NB4 (cell line): Measurements from ENCODE around the gene NHEJ1.
A peak's percentile ranks its signal among the peaks of the same experiment; 100 is the strongest.
"Not testable (repeated sequence)": the region's sequence is repeated elsewhere in the genome, so short reads cannot be mapped to it uniquely, and the experiment has no call there.

Source experiments
- POLR2A ChIP-seq: IDR thresholded peaks from 2 replicates; pipeline ENCODE4 v1.6.1; 2011; ENCODE audit warnings: mild to moderate bottlenecking; ENCODE audit not compliant: insufficient read length; ENCODE audit errors: extremely low read depth
- TF ChIP-seq, protein P1 (sequence below): IDR thresholded peaks from one replicate; pipeline ENCODE4 v1.5.1; 2012; ENCODE audit warnings: low read depth, low read length
- TF ChIP-seq, protein P2 (sequence below): IDR thresholded peaks from 2 replicates; pipeline ENCODE4 v1.6.1; 2011; ENCODE audit warnings: low read depth, low read length

DNA sequence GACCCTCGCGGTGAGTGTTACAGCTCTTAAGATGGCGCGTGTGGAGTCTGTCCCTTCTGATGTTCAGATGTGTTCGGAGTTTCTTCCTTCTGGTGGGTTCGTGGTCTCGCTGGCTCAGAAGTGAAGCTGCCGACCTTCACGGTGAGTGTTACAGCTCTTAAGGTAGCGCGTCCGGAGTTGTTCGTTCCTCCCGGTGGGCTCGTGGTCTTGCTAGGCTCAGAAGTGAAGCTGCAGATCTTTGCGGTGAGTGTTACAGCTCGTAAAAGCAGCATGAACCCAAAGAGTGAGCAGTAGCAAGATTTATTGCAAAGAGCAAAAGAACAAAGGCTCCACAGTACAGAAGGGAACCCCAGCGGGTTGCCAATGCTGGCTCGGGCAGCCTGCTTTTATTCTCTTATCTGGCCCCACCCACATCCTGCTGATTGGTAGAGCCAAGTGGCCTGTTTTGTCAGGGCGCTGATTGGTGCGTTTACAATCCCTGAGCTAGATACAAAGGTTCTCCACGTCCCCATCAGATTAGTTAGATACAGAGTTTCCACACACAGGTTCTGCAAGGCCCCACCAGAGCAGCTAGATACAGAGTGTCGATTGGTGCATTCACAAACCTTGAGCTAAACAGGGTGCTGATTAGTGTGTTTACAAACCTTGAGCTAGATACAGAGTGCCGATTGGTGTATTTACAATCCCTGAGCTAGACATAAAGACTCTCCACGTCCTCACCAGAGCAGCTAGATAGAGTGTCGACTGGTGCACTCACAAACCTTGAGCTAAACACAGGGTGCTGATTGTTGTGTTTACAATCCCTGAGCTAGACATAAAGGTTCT, 40.1 kb upstream of the NHEJ1 start:
- TF ChIP-seq, protein P1, sequence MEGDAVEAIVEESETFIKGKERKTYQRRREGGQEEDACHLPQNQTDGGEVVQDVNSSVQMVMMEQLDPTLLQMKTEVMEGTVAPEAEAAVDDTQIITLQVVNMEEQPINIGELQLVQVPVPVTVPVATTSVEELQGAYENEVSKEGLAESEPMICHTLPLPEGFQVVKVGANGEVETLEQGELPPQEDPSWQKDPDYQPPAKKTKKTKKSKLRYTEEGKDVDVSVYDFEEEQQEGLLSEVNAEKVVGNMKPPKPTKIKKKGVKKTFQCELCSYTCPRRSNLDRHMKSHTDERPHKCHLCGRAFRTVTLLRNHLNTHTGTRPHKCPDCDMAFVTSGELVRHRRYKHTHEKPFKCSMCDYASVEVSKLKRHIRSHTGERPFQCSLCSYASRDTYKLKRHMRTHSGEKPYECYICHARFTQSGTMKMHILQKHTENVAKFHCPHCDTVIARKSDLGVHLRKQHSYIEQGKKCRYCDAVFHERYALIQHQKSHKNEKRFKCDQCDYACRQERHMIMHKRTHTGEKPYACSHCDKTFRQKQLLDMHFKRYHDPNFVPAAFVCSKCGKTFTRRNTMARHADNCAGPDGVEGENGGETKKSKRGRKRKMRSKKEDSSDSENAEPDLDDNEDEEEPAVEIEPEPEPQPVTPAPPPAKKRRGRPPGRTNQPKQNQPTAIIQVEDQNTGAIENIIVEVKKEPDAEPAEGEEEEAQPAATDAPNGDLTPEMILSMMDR: not testable (repeated sequence)
- peak; percentile 52 for TF ChIP-seq POLR2A
- TF ChIP-seq, protein P2, sequence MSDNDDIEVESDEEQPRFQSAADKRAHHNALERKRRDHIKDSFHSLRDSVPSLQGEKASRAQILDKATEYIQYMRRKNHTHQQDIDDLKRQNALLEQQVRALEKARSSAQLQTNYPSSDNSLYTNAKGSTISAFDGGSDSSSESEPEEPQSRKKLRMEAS: not testable (repeated sequence)
